EL (cell line): ENCODE data around the gene RXRG.

ENCODE experiments used
- DNase-seq: peaks from one replicate; pipeline ENCODE4 v3.0.0-alpha.2; 2016

Gene RXRG

DNA sequence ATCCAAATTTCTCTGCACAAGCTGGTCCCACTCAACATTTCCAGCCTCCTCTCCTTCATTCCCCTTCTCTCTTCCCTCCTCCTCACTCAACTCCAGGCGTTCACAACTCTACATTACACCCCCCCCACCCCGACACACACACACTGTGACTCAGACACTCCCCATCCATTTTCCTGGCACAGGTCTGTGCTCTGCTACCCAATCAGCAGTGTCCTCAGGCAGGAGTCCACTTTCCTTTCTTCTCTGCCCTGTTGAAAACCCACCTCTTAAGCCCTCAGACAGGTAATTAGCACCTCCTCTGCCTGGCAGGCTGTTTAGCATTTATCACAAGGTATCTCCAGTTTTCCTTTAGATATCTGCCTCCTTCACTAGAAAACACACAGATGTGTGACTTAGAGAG lies 79.6 kb downstream of the RXRG start:
- no peak for DNase-seq

- no peak for DNase-seq
These were observed 80.3 kb downstream of the RXRG start for GRCh38 chr1:165364568-165365133.

DNA sequence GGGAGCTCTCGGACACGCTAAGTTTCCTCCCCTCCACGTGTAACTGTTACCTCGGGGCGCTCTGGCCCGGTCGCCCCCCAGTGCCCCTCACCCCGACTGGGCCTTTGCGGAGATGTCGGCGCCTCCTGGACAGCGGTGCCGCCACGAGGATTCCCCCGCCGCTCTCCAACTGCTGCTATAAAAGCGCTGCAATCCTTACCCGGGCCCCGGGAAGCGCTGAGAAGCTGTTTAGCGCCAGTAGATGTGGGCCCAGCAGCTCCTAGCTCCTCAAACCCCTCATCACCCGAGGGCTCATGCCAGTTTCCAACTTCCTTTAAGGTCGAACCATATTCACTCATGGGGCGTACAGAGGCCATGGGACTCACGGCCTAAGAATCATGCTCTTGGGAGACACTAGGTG lies 88.0 kb downstream of the RXRG start:
- no peak for DNase-seq

DNA sequence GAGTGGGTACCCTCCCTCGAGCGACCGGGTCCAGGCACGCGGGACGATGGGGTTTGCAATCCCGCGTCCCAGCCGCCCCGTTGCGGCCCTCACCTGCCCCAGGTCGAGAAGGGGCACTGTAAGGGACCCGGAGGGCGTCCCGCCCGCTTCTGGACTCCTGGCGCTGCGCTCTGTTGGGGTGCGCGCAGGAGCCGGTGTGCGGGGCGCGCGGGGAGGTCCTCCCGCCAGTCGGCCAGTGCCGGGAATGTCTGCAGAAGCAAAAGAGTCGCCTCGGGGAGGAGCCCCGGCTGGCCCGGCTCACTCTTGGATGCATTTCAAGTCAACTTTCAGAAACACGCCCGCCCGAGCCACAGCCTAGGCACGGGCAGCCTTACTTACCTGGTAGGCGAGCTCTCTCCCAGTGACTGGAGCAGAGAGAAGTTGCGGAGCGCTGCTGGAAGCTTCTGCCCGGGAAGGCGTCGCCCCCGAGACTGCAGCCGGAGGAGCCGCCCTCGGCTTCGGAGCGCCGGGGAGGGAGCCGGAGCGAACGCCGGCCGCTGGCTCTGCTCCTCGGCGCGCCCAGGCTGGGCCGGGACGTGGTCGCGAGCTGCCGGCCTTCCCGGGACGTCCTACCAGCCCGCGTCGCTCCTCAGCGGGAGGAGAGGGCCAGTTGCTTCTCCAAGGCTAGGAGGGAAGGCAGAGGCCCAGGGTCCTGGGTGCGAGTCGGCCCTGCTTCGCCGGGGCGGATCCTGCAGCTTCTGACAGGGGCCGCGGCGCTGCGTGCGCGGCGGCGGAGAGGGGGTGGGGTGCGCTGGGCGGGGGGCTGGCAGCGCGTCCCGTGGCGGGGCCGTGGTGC lies 88.7 kb downstream of the RXRG start, which contains the start of gene LMX1A:
LMX1A (minus strand) TSS at position 739 of the 835 bp plus-strand sequence. CDS start 1,156 bp downstream, outside the sequence.
- DNase-seq: no peak

- DNase-seq: no peak
These were observed 89.6 kb downstream of the RXRG start for GRCh38 chr1:165355139-165355976.

DNA sequence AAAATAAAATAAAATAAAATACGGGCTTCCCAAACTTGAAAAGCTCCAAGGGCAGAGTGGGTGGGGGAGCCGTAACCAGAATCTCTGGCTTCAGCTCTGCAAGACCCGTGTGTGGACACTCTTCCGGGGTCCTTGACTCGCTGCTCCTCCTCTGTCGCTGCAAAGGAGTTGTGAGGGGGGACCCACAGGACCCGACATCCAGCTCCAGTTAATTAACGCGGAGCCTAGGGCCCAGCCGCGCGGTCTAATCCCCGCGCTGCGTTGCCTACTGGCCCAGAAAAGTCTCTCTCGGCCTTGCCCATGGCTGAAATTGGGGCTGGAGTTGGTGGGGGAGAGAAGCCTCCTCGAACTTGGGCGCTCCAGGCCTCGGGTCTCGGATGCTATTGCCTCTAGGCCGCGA lies 90.2 kb downstream of the RXRG start:
- DNase-seq: no peak

GRCh38 chr1:165353731-165354671 lies 90.9 kb downstream of the RXRG start:
- no peak for DNase-seq

DNA sequence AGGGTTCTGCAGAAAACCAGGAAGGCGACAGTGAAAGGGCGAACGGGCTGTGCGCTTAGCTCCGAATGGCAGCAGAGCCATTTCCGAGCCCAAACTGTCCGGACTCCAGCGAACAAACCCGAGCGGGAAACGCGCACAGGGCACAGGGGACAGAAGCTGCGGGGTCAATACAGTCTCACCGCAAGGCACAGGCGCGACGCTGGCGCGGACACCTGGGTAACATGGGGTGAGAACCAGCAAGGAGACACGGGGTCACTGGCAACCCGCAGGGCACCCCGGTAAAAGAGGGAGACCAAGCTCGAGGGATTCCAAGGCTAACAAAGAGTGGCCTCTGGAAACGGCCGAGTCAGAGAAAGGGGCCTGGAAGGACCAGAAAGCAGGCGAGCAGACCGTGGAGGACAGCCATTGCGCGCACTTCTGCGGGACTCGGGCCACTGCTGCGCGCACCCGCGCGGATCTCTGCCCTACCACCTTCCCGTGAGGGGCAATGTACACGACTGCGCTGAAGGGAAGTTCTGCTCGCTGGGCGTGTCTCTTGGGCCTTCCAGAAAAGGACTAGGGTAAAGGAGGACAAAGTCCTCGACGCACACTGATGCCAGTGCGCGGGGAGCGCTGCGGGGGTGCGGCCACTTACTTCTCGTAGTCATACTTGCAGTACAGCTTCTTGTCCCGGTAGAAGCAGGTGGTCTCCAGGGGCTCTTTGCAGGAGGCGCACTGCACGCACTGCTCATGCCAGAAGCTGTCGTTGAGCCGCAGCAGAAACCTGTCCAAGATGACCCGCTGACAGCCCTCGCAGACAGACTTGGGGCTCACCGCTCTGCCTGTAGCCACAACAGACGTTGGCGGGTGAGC lies 92.3 kb downstream of the RXRG start:
- DNase-seq: no peak

DNA sequence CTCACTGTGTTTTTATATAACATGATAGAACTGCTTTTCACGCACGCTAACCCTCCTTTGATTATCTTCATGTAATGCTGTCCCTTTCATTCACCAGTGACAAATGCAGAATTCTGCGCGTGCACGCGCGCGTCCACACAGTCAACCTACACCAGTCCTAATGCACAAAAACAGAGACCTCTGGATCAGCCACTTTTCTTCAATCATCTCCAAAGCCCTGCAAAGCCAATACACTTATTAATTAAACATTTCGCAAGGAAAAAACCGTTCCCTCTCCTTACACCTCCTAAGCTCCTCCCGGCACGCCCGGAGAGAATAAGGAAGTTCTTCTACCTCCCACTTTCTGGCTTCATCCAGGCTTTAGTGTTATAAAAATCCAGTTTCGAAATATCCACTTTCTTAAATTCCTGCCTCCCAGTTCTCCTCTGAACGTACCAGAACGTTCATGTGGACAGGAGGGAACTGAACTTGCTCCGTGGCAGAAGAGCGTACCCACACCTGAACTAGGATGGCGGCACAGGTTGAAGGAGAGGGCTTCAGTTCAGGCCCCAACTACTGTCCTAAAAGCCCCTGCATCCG lies 93.0 kb downstream of the RXRG start:
- DNase-seq: no peak
